HG03039 (cell line): ENCODE measurements around the gene RASL12.

Experiments used
- ATAC-seq: cut with Tn5 transposase; IDR thresholded peaks from one replicate; pipeline ENCODE4 v1.9.1; 2021; ENCODE audit warnings: mild to moderate bottlenecking, moderate library complexity; ENCODE audit not compliant: unreplicated experiment

Gene RASL12

GRCh38 chr15:65092911-65093792, 25.4 kb upstream of the RASL12 start:
- ATAC-seq: no peak

GRCh38 chr15:65091946-65092770, 24.4 kb upstream of the RASL12 start:
- ATAC-seq: no peak

DNA sequence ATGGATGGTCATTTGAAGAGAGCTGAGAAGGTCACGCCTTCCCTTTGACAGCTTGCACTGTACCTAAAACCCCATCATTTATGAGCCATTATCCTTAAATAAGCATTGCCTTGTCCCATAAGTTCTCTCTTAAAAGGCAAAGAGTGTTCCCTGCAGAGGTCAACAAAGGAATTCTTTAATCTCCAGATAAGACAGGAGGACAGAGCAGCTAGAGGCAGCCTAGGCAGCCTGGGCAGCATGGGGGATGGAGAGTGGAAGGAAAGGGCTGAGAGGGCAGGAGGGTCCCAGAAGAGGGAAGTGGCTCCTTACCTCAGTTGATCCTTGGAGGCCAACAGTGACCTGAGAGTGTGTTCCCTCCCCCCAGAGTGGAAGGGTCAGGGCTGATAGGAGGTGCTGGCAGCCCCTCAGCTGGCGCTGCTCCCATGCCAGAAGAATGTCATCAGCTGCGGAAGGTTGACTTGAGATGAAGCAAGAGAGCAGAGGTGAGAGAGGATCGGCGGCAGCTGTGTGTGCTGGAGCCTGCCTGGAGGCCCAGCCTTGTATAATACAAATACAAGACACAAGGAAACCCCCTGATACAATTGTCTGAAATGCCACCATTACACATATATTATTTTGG, 21.5 kb upstream of the RASL12 start:
- ATAC-seq: no peak

- ATAC-seq: no peak
Measured at GRCh38 chr15:65088643-65089021, 20.8 kb upstream of the RASL12 start.

GRCh38 chr15:65087873-65088642, 20.3 kb upstream of the RASL12 start:
- ATAC-seq: no peak

GRCh38 chr15:65087411-65087810, 19.6 kb upstream of the RASL12 start:
- ATAC-seq: no peak

DNA sequence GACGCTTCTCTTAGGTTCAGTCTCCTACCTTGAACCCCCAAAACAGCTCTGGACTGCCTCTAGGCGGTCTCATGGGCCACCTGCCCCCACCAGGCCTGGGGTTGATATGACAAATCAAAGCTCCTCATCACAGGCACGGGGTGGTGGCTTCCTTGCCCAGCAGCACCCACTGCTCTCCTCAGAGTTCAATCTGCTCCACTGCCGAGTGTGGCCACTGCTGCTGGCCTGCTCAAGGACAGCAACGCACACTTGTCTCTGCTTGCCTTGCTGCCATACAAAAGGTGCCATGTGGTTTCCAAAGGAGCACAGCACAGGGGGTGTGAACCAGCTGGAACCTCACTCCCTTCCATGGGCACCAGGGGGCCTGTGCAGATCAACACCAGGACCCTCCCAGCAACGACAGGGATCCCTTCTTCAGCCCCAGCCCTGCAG, 18.9 kb upstream of the RASL12 start:
- ATAC-seq: no peak

GRCh38 chr15:65085990-65086679, 18.3 kb upstream of the RASL12 start:
- ATAC-seq: no peak

GRCh38 chr15:65085207-65085753, 17.5 kb upstream of the RASL12 start:
- ATAC-seq: no peak

DNA sequence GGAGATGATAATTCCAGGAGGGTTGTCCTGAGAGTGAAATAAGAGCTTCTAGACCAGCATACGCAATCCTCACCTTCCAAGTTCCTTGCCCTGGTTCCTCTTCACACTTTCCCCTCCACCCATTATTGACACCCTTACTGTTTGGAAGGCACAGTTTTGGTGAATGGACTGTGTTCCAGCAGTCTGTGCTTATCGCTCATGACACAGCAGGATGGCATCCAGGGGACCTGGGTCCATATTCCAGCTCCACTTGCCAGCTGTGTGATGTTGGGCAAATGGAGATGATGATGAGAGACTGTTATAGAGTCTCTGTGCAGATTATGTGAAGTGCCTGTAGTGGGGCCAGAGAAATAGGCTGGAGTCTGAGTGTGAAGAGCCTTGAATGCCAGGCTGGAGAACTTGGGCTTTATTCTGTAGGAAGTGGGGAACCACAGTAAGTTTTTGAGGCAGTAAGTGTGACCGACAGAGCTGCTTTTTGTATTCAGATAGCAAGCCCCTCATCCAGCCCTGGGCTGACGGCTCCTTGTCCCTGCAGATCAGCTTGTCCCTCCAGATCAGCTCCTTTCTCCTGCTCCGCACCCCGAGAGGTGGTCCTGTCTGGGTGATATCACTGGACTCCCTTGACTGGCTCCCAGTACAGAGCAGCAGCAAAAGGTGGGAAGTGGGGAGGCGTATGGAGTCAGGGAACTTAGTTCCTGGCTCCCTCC, 16.9 kb upstream of the RASL12 start:
- no peak for ATAC-seq

DNA sequence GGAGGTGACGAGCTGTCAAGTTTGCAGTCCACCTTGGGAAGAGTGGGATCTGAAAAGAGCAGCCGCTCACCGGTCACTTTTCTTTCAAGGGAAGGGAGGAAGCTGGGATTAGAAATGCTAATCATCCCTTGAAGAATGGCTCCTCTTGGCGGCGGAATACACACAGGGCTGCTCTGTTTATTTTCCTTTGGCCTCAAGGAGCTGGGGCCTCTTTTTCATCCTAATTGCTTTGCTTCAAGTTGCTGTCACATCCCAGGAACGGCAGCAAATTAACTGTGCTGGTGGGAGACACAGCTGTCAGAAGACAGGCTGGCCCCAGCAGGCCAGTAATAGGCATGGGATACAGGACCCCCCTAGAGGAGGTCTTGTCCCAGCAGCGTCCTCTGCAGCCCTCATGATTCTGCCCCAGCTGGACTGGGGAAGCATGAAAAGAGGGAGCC, 15.5 kb upstream of the RASL12 start:
- no peak for ATAC-seq

DNA sequence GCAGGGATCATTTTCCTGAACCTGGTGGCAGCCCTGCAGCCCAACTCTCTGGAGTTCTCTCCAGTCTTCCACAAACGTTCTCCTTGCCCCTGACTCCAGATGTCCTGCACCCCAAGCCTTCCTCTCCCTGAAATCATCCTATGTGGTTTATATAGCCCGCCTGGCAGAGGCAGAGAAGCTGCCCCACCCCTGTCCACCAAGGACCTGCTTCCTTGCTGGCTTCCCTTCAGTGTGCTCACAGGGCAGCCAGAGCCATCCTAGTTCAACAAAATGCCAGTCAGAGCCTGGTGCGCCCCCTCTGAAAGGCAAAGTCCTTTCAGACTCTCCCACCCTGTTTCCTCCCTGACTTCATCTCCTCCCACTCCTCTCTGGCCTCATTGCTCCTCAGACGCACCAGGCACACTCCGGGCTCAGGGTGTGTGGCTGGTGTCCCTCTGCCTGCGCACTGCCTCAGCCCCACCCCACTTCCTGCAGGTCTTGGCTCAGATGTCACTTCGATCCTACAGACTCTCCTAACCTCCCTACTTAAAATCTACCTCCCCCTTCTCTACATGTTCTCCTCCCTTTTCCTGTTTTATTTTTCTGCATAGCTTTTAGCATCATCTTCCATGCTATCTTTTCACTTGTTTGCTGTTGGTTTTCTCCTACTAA, 14.6 kb upstream of the RASL12 start:
- ATAC-seq: no peak

GRCh38 chr15:65081758-65082157, 14.0 kb upstream of the RASL12 start:
- ATAC-seq: no peak

DNA sequence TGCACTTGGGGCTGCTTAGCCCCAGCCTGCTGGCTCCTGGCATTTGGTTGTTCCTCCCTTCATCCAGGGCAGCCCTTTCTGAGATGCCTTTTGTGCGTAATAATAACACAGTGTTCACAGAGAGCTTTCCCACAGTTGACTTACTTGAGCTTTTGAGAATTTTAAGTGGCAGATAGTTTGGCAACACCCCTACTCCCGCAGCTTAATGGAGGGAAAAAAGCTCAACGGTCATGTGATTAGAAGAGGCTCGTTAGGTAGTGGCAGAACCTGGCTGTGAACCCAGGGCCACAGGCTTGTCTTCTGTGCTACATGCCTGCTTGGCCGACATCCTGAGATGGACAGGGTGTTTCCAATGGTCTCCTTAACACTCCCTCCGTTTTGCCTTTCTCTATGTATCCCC, 13.5 kb upstream of the RASL12 start:
- no peak for ATAC-seq

- ATAC-seq: no peak
Measured at GRCh38 chr15:65079580-65079979, 11.8 kb upstream of the RASL12 start.

DNA sequence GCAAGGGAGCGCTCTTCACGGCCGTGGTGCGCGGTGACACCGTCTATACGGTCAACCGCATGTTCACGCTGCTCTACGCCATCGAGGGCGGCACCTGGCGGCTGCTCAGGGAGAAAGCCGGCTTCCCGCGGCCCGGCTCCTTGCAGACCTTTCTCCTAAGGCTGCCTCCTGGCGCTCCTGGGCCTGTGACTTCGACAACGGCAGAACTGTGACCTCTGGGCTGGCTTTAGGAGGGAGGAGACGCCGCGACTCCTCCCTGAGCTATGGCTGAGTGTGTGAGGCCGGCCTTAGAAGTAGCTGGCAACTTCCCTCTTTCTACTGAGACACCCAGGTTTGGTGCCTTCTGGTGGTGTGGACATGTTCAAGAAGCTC, 10.2 kb upstream of the RASL12 start:
- ATAC-seq: no peak

DNA sequence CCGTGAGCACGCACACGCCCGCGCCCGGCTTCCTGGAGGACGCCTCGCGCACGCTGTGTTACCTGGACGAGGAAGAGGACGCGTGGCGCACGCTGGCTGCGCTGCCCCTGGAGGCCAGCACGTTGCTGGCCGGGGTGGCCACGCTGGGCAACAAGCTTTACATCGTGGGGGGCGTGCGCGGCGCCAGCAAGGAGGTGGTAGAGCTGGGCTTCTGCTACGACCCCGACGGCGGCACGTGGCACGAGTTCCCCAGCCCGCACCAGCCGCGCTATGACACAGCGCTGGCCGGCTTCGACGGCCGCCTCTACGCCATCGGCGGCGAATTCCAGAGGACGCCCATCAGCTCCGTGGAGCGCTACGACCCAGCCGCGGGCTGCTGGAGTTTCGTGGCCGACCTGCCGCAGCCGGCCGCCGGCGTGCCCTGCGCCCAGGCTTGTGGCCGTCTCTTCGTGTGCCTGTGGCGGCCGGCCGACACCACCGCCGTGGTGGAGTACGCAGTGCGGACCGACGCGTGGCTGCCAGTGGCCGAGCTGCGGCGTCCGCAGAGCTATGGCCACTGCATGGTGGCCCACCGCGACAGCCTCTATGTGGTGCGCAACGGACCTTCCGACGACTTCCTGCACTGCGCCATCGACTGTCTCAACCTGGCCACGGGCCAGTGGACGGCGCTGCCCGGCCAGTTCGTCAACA, 9.6 kb upstream of the RASL12 start:
- ATAC-seq: no peak
